PC-9 (cell line): ENCODE data around the gene KIF16B.

ENCODE experiments used
- CTCF ChIP-seq: fragments of 200-600 bp; sonication (generic); conservative IDR thresholded peaks from 2 replicates; pipeline ENCODE4 v1.6.1; 2017; ENCODE audit warnings: mixed run types, antibody characterized with exemption, mild to moderate bottlenecking, moderate library complexity
- EZH2 ChIP-seq: fragments of 200-600 bp; sonication (generic); IDR thresholded peaks from 2 replicates; pipeline ENCODE4 v1.8.0; 2017; ENCODE audit warnings: antibody characterized with exemption, low read depth

DNA sequence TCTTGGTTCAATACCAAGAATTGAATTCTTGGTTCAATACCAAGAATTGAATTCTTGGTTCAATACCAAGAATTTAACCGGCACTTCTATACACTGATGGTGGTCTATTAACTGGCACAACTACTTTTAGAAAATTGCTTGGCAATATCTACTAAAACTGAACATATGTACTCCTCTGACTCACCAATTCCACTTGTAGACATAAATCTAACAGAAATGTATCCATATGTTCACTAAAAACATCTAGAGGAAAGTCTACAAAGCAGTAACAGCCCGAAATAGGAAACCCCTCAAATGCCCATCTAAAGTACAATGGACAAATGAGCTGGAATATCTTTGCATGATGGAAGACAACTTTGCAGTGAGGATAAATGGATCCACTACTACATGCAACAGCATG lies 71.9 kb downstream of the KIF16B start:
- TF ChIP-seq CTCF (no peak), EZH2 (no peak)
